Kasumi-1 (cell line): ENCODE measurements around the gene GSG1.
"Not testable (repeated sequence)": the region's sequence is repeated elsewhere in the genome, so short reads cannot be mapped to it uniquely, and the experiment has no call there.

Source experiments
- DNase-seq, 2 experiments: peaks; one replicate each; lab custom pipeline; 2025; lab: John Stamatoyannopoulos, UW

The GSG1 gene

DNA sequence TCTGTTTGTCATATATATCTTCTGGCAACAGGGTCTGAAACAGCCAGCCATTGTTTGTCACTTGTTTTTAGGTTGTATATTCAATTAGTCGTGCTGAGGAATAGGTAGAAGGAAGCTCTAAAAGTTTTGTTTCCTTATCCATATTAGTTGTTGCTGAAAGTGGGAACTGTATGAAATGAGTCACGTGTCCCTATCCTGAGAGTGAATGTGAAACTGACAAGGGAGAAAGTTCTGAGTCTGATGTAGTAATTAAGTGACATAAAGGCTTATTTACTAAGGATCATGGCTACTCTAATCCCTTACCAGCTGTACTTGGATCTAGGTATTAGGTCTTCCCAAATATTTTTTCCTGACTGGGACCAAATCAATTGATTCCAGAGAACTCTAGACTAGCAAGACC is 42.9 kb downstream of the GSG1 start:
- no peak for DNase-seq

GRCh38 chr12:13053617-13054016 is 49.9 kb downstream of the GSG1 start:
- DNase-seq: not testable (repeated sequence)

DNA sequence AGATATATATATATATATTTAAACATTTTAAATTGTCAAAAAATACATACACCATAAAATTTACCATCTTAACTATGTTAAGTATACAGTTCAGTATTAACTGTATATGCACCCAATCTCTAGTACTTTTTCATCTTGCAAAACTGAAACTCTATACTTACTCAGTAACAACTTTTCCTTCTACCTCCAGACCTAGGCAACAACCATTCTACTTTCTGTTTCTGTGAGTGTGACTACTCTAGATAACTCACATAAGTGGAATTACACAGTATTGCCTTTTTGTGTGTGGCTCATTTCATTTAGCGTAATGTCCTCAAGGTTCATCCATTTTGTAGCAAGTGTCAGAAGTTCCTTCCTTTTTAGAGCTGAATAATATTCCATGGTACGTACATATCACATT is 51.0 kb downstream of the GSG1 start:
- DNase-seq: no peak

- DNase-seq: no peak
Measured at GRCh38 chr12:13049816-13050215, 53.7 kb downstream of the GSG1 start.

- no peak for DNase-seq
Measured at GRCh38 chr12:13046964-13047363, 56.5 kb downstream of the GSG1 start.

DNA sequence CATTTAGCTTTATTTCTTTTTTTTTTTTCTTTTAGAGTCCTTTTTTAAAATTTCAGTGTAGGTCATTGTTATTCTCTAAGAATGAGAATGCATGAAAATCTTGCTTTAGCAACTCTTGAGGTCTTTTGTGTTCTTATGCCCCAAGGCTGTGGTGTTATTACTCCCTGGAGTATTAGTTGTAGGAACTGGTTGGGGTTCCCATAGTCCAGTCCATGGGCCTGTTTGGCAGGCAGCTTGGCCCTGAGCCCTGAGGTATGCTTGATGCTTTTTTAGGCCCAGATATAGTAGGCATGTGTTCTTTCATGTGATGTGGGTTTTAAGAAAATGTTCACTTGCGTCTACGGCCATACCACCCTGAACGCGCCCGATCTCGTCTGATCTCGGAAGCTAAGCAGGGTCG is 57.7 kb downstream of the GSG1 start:
- no peak for DNase-seq

DNA sequence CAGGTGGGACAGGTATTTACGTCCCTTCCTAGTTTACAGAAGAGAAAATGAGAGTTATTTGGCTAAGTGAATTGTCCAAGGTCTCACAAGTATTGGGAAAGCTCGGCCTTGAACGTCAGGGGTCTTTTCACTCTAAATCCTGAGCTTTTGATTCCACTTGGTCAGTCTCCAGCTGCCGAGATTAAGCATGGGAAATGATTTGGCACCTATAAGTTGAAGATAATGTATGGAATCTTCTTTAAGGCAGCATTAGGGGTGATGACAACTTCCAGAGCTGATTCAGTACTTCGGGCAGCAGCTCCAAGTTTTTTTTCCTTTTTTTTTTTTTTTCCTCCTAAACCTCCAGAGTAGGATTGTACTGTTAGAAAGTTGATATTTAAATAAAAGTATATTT is 58.6 kb downstream of the GSG1 start:
- no peak for DNase-seq

DNA sequence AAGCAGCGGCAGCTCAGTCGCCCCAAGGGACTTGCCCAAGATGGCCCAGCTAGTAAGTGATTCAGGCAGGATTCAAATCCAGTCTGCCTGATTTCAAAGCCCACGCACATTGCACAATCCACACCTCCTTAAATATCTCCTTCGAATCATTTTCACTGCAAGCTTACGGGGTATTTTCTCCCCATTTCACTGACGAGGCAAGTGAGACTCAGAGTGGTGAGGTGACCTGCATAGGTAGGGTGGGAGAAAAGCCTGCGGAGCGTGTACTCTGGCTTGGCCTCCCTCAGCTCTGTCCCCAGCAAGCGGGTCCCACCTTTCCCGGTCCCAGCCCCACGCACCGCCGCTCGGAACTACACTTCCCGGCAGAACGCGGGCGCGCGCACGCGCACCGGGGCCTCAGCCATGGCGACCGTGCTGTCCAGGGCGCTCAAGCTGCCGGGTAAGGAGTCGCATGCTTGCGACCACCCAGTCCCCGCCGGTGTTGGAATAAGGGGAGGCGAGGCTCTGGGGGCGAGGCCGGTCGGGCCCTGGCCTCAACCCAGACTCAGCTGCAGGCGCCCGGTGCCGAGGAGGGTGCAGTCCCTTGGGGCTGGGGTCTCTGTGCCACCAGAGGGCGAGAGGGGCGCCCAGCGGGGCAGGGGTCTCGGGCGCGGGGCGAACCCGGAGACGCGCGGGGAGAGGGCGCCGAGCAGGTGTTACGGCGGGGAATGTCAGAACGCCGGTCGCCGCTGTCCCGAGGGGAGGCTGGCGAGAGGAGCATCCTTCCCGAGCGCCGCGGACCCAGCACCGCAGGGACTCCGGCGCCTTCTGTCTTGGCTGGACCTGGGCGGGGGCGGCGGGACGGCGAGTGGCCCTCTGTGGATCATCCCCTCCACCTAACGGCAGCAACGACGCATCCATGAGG is 59.2 kb downstream of the GSG1 start, which contains the start of gene FAM234B:
Gene FAM234B (plus strand): TSS at position 380 of the 904 bp plus-strand sequence. CDS start 23 bp downstream, at position 403.
- DNase-seq: peak; percentile 8

- no peak for DNase-seq
Measured at GRCh38 chr12:13042666-13043230, 60.7 kb downstream of the GSG1 start.

DNA sequence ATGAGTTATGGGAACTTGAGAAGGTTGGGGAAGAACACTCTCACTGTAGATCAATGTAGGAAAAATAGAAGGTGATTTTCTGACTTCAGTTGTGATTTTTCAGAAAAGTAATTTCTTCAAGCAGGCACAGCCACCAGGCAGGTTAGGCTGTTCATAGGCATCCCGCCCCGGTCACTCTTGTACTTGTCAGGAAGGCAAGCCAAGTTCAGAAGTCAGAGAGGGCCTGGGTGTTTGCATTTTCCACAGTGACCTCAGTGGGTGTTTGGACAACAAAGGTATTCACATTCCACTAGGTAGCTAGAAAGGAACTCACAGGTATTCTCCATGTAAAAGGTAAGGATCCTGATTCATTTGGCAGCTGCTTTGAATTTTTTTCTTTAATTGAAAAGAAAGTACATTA is 62.2 kb downstream of the GSG1 start:
- DNase-seq: no peak

DNA sequence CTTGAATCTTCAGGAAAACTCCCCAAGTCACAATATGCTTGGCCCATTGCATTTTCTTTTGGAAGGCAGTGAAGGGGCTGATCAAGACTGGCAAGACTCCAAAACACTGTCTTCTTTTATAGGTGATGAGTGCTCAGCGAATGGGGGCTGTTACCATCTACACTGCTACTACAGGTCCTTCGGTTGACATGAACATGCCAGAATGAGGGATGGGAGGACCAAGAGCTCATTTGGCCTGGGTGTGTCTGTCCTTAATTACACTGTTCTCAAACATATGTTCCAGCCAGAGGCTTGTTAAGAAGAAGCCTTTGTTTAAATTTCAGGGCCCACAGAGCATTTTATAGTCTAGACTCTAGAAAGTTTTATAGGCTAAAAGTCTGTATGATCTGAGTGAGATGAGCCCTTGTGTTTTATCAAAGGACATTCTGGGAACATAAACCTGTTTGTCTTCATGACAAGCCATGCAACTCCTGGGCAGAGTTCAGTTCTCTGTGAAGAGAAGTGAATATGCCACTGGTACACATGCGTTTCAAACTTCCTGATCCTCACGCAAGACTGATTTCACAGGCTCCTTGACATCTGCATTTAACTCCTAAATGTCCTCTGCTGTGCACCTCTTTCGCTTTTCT is 64.0 kb downstream of the GSG1 start:
- no peak for DNase-seq

DNA sequence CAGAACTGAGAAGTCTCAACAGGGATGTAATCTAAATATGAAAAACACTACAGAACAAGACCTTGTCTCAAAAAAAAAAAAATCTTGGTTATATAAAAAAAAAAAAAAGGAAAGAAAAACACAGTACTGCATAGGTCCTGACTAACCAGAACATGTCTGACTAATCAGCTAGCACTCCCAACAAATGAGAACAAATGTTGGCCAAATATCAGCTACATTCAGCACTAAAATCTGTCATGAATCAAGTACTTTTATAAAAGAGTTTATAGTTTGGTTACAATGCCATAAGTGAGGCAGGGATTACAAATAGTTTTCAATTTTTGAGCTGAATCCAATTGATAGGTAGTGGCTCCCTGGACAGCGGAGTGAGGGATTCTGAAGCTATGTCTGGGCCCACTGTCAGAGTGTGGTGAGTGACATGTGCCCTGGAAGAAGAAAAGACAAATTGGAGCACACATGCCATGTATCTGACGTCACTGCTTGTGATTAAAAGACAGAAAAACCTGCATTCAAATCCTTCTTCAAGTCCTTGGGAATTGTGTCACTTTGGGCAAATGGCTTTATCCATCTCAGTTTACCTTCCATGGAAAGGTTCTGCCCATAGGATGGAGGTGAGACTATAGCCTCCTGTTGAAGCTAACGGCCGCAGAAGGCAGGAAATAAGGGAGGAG is 64.8 kb downstream of the GSG1 start:
- no peak for DNase-seq

DNA sequence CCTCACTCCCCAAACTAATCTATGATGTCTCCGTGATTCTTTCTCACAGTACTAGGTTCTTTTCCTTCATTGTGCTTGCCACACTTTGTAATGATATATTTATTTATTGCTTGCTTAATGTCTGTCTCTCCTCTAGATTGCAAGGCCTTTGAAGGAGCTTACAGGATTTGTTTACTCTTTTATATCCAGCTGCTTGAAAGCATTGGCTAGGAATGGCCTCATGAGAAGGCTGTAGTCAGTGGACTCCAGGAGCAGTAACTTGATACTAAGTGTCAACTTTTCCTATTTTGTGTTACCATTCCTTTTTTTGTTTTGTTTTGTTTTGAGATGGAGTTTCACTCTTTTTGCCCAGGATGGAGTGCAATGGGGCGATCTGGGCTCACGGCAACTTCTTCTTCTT is 66.6 kb downstream of the GSG1 start:
- DNase-seq: no peak

GRCh38 chr12:13035335-13035734 is 68.1 kb downstream of the GSG1 start:
- DNase-seq: not testable (repeated sequence)
